Activated B cell treated with CpG ODN at 0.5 μM for 24 hours (primary cell): ENCODE data around the gene R3HDM1. TPM values are rescaled to one million over a fixed set of nuclear protein-coding genes. Genes with fewer than 3 reads are reported as not detected.
A peak's percentile ranks its signal among the peaks of the same experiment; 100 is the strongest.
"Not testable (repeated sequence)": the region's sequence is repeated elsewhere in the genome, so short reads cannot be mapped to it uniquely, and the experiment has no call there.

Experiments used
- ATAC-seq: fragments of 200-7000 bp; cut with Tn5 transposase; one replicate; pipeline ENCODE4 v1.10.0; 2021; ENCODE audit warnings: low read depth, mild to moderate bottlenecking, moderate library complexity
- CTCF ChIA-PET: fragments of 350-600 bp; sonication (Branson Sonifier 250); formaldehyde crosslinking; loops from one replicate; lab custom pipeline; 2021; ENCODE audit warnings: antibody characterized with exemption; lab: Charles Lee
- POLR2A ChIA-PET: fragments of 350-600 bp; sonication (Branson Sonifier 250); formaldehyde crosslinking; loops from one replicate; lab custom pipeline; 2021; ENCODE audit warnings: antibody characterized with exemption; lab: Charles Lee
- DNase-seq: peaks from one replicate; pipeline ENCODE4 v3.0.0; 2022
- H3K27ac Mint-ChIP-seq: one replicate; pipeline ENCODE4 v1.8.0; 2020; ENCODE audit warnings: mixed read lengths
- H3K27me3 Mint-ChIP-seq: one replicate; pipeline ENCODE4 v1.8.0; 2021; ENCODE audit warnings: mixed read lengths
- H3K36me3 Mint-ChIP-seq: one replicate; pipeline ENCODE4 v1.8.0; 2021; ENCODE audit warnings: low read depth, mixed read lengths
- H3K4me1 Mint-ChIP-seq: one replicate; pipeline ENCODE4 v1.8.0; 2021; ENCODE audit warnings: mixed read lengths
- H3K4me3 Mint-ChIP-seq: one replicate; pipeline ENCODE4 v1.8.0; 2020; ENCODE audit warnings: mild to moderate bottlenecking, mixed read lengths
- H3K9me3 Mint-ChIP-seq: one replicate; pipeline ENCODE4 v1.8.0; 2020; ENCODE audit warnings: mixed read lengths
- CTCF ChIP-seq: fragments of 200-600 bp; IDR thresholded peaks from one replicate; pipeline ENCODE4 v1.8.0; 2022; ENCODE audit warnings: antibody characterized with exemption, mild to moderate bottlenecking
- intact Hi-C: fragments of 100-400 bp; cut with micrococcal nuclease; formaldehyde crosslinking; loops from one replicate; pipeline ENCODE4 v1.15.1; 2024
- total RNA-seq: library from RNA; stranded (reverse); gene quantifications from 2 replicates; pipeline ENCODE4 v1.2.3, GENCODE V29; 2022

R3HDM1 gene
- total RNA-seq, 1 donor from 2014 or later = 49.8 TPM

- DNase-seq = peak; percentile 76
- Mint-ChIP-seq H3K27ac (peak within 1 kb of the TSS; percentile 68), H3K36me3 (peaks cover 1% of the 10 kb centered on the region), H3K4me3 (no peak within 1 kb of the TSS), H3K27me3 (no peaks in the 10 kb centered on the region), H3K4me1 (peaks cover 18% of the 10 kb centered on the region), H3K9me3 (no peaks in the 10 kb centered on the region)
- POLR2A ChIA-PET = interaction anchor here (0.6 to 1.9 kb wide), 7 partner anchors 212 to 612 kb away, joined by 3 to 16 read pairs (median 3); partner anchors contain the start of genes CCNT2 and MCM6
- intact Hi-C loops = loop anchor here (1.0 to 10.0 kb wide), 10 partner anchors 211 to 908 kb away; partner anchors contain the start of genes CCNT2, DARS1, MCM6 and RAB3GAP1
- ATAC-seq = peak; percentile 73
- no peak for TF ChIP-seq CTCF
- CTCF ChIA-PET = no interaction called here
Measured at GRCh38 chr2:135530313-135531230, 712 bp upstream of the R3HDM1 start, which contains the start of gene ZRANB3. Gene ZRANB3, minus strand, starts transcription at chr2:135531218.

GRCh38 chr2:135532581-135532980 lies 1.3 kb downstream of the R3HDM1 start:
- no peak for ATAC-seq
- intact Hi-C loops = loop anchor here (5.0 to 10.0 kb wide), 5 partner anchors 452 to 910 kb away; partner anchors contain the start of gene DARS1
- Mint-ChIP-seq H3K27me3 (no peaks in the 10 kb centered on the region), H3K36me3 (peaks cover 1% of the 10 kb centered on the region), H3K4me3 (no peak overlapping the region), H3K4me1 (peaks cover 18% of the 10 kb centered on the region), H3K9me3 (no peaks in the 10 kb centered on the region), H3K27ac (no peak overlapping the region)
- DNase-seq = no peak
- TF ChIP-seq CTCF = no peak
- POLR2A ChIA-PET = interaction anchor here (1.0 to 1.4 kb wide), 3 partner anchors 11 to 481 kb away, joined by 3 to 9 read pairs (median 3); no protein-coding TSS in a partner anchor
- CTCF ChIA-PET = interaction anchor here (1.2 kb wide), 1 partner anchor 59 kb away, joined by 3 read pairs; no protein-coding TSS in a partner anchor

GRCh38 chr2:135533545-135533944 lies 2.3 kb downstream of the R3HDM1 start:
- CTCF ChIA-PET, ATAC-seq, H3K27me3 Mint-ChIP-seq, H3K4me3 Mint-ChIP-seq, POLR2A ChIA-PET, DNase-seq, H3K27ac Mint-ChIP-seq, H3K9me3 Mint-ChIP-seq, H3K36me3 Mint-ChIP-seq: not testable (repeated sequence)
- intact Hi-C loops = loop anchor here (5.0 to 10.0 kb wide), 5 partner anchors 451 to 911 kb away; partner anchors contain the start of gene DARS1
- H3K4me1 Mint-ChIP-seq = peaks cover 18% of the 10 kb centered on the region

- CTCF ChIA-PET = no interaction called here
- Mint-ChIP-seq H3K9me3 (no peaks in the 10 kb centered on the region), H3K27ac (no peak overlapping the region), H3K36me3 (no peaks in the 10 kb centered on the region), H3K4me1 (no peaks in the 10 kb centered on the region), H3K27me3 (no peaks in the 10 kb centered on the region), H3K4me3 (no peak overlapping the region)
- ATAC-seq (no peak), DNase-seq (no peak)
- intact Hi-C loops = no loop called here
- no peak for TF ChIP-seq CTCF
- POLR2A ChIA-PET = no interaction called here
Measured at GRCh38 chr2:135546436-135546835, 15.2 kb downstream of the R3HDM1 start.

- ATAC-seq (no peak), DNase-seq (no peak)
- ChIA-PET POLR2A (no interaction called here), CTCF (no interaction called here)
- Mint-ChIP-seq H3K4me3 (no peak overlapping the region), H3K36me3 (no peaks in the 10 kb centered on the region), H3K4me1 (no peaks in the 10 kb centered on the region), H3K27ac (no peak overlapping the region), H3K27me3 (no peaks in the 10 kb centered on the region), H3K9me3 (no peaks in the 10 kb centered on the region)
- intact Hi-C loops = no loop called here
- TF ChIP-seq CTCF = no peak
Measured at GRCh38 chr2:135547311-135547710, 16.0 kb downstream of the R3HDM1 start.
